IPS-18a (cell line): ENCODE data around the gene VTA1.

Experiments used
- H3K27ac ChIP-seq: one replicate; pipeline ENCODE4 v1.5.1; 2013; ENCODE audit warnings: low read length
- H3K27me3 ChIP-seq: one replicate; pipeline ENCODE4 v1.6.1; 2013; ENCODE audit warnings: mild to moderate bottlenecking, low read length; ENCODE audit not compliant: control insufficient read depth, insufficient read depth
- H3K36me3 ChIP-seq: one replicate; pipeline ENCODE4 v1.6.1; 2013; ENCODE audit warnings: low read depth, low read length; ENCODE audit not compliant: control insufficient read depth
- H3K4me1 ChIP-seq: one replicate; pipeline ENCODE4 v1.6.1; 2013; ENCODE audit warnings: low read depth, low read length; ENCODE audit not compliant: control insufficient read depth
- H3K4me3 ChIP-seq: one replicate; pipeline ENCODE4 v1.5.1; 2013; ENCODE audit warnings: low read length
- H3K9ac ChIP-seq: one replicate; pipeline ENCODE4 v1.6.1; 2013; ENCODE audit warnings: mild to moderate bottlenecking, low read length, moderate library complexity
- H3K9me3 ChIP-seq: one replicate; pipeline ENCODE4 v1.6.1; 2013; ENCODE audit warnings: low read depth, low read length; ENCODE audit not compliant: control insufficient read depth

Gene VTA1

GRCh38 chr6:142249266-142249665, 102.2 kb downstream of the VTA1 start:
- Histone ChIP-seq H3K4me1 (no peaks in the 10 kb centered on the region), H3K36me3 (no peaks in the 10 kb centered on the region), H3K27me3 (no peaks in the 10 kb centered on the region), H3K9me3 (no peaks in the 10 kb centered on the region), H3K9ac (no peak overlapping the region), H3K27ac (no peak overlapping the region), H3K4me3 (no peak overlapping the region)

DNA sequence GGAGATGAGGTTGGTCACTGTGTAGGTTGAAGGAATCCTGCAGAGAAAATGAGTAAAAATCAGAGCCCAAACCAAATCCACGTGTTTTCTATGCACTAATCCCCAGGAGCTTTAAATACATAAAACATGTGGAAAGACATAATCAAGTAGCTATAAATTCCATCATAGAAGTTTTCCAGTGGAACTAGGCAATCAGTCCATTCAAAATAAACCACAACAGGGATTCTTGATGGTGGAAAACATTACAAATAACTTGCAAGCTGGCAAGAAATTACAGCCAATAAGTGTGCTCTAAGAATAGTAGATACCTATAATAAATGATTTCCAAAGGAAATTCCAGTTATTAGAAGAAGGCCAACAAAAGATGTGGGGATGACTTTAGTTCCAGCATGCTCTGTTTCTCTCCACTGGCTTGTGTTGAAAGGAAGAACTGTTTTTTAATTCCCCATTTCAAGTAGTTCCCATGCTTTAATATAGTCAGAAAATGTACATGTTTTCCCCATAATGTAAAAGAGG, 104.9 kb downstream of the VTA1 start:
- Histone ChIP-seq H3K9ac (no peak overlapping the region), H3K27me3 (no peaks in the 10 kb centered on the region), H3K4me1 (no peaks in the 10 kb centered on the region), H3K4me3 (no peak overlapping the region), H3K9me3 (no peaks in the 10 kb centered on the region), H3K36me3 (no peaks in the 10 kb centered on the region), H3K27ac (no peak overlapping the region)

- Histone ChIP-seq H3K9me3 (no peaks in the 10 kb centered on the region), H3K27me3 (no peaks in the 10 kb centered on the region)
Measured at GRCh38 chr6:142254513-142254912, 107.5 kb downstream of the VTA1 start.

DNA sequence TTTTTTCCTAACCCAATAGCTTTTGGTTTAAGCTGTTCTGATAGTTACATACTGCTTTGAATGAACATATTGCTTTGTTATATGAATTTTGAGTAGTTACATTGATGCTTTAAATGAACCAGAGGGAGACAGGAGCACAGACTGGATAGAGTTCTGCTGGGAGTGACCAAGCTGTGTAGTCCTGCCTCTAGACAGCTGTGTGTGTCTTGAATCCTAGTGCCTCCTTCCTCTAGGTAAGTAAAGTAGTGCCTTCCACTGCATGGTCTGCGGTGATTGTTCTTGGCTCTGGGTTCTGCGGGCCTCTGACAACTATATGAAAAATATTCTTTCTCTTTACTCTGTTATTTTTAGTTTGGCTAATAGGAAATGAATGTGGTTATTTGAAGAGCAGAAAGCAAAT, 108.7 kb downstream of the VTA1 start:
- H3K27ac ChIP-seq = no peak overlapping the region

More at GRCh38 chr6:142254513-142254912, 107.5 kb downstream of the VTA1 start:
- Histone ChIP-seq H3K4me3 (no peak overlapping the region), H3K9ac (no peak overlapping the region), H3K4me1 (no peaks in the 10 kb centered on the region), H3K36me3 (no peaks in the 10 kb centered on the region), H3K27ac (no peak overlapping the region)

GRCh38 chr6:142258305-142258704, 111.2 kb downstream of the VTA1 start:
- H3K36me3 ChIP-seq = no peaks in the 10 kb centered on the region
- H3K4me3 ChIP-seq = no peak overlapping the region
- no peak overlapping the region for H3K9ac ChIP-seq
- no peaks in the 10 kb centered on the region for H3K4me1 ChIP-seq
- H3K9me3 ChIP-seq = no peaks in the 10 kb centered on the region
- H3K27ac ChIP-seq = no peak overlapping the region
- no peaks in the 10 kb centered on the region for H3K27me3 ChIP-seq

More for the DNA sequence above, 108.7 kb downstream of the VTA1 start:
- H3K27me3 ChIP-seq = no peaks in the 10 kb centered on the region
- H3K4me3 ChIP-seq = no peak overlapping the region
- H3K9ac ChIP-seq = no peak overlapping the region
- no peaks in the 10 kb centered on the region for H3K36me3 ChIP-seq
- H3K4me1 ChIP-seq = no peaks in the 10 kb centered on the region
- no peaks in the 10 kb centered on the region for H3K9me3 ChIP-seq

GRCh38 chr6:142258757-142259156, 111.7 kb downstream of the VTA1 start:
- no peak overlapping the region for H3K9ac ChIP-seq
- H3K9me3 ChIP-seq = no peaks in the 10 kb centered on the region
- no peaks in the 10 kb centered on the region for H3K36me3 ChIP-seq
- H3K27me3 ChIP-seq = no peaks in the 10 kb centered on the region
- H3K4me1 ChIP-seq = no peaks in the 10 kb centered on the region
- H3K4me3 ChIP-seq = no peak overlapping the region
- no peak overlapping the region for H3K27ac ChIP-seq

DNA sequence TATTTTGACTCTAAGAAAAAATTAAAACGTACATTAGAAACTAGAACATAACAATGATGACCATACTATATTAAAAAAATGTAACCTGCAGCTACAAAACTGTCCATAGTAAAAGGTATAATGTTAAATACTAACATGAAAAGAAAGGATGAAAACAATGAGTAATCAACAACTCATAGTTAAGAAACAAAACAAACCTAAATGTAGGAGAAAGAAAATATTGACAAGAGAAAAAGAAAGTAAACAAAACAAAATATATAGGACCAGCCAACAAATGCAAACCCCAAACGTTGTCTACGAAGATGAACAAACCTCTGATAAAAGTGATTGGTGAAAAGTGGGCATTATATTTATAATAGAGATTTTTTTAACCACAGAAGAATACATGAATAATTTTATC, 113.7 kb downstream of the VTA1 start:
- no peak overlapping the region for H3K9ac ChIP-seq
- H3K4me1 ChIP-seq = no peaks in the 10 kb centered on the region
- no peaks in the 10 kb centered on the region for H3K27me3 ChIP-seq
- no peak overlapping the region for H3K27ac ChIP-seq
- no peaks in the 10 kb centered on the region for H3K36me3 ChIP-seq
- H3K9me3 ChIP-seq = no peaks in the 10 kb centered on the region
- H3K4me3 ChIP-seq = no peak overlapping the region

- H3K4me1 ChIP-seq = no peaks in the 10 kb centered on the region
- H3K9me3 ChIP-seq = no peaks in the 10 kb centered on the region
- no peaks in the 10 kb centered on the region for H3K27me3 ChIP-seq
- H3K9ac ChIP-seq = no peak overlapping the region
- H3K4me3 ChIP-seq = no peak overlapping the region
- no peaks in the 10 kb centered on the region for H3K36me3 ChIP-seq
- H3K27ac ChIP-seq = no peak overlapping the region
Measured at GRCh38 chr6:142262231-142262630, 115.2 kb downstream of the VTA1 start.

DNA sequence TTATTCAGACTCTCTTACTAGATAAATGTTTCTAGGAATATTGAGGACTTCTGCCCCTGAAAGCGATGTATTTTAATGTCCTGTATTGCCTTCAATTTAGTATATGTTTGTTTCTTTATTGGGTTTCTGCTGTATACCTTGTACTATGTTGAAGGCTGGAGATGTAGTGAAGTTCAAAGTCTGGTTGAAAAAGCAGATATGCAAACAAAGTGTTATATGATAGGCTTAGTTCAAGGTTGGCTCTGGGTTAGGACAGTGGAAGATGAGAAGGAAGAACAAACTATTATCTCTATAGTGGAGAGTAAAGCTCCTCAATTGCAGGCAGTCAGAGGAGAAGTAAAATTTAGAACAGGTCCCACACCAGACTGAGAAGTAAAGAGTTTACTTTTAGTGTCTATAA, 118.4 kb downstream of the VTA1 start:
- Histone ChIP-seq H3K36me3 (no peaks in the 10 kb centered on the region), H3K27me3 (no peaks in the 10 kb centered on the region), H3K27ac (no peak overlapping the region), H3K9me3 (no peaks in the 10 kb centered on the region), H3K9ac (no peak overlapping the region), H3K4me3 (no peak overlapping the region), H3K4me1 (no peaks in the 10 kb centered on the region)

- H3K27ac ChIP-seq = no peak overlapping the region
- no peak overlapping the region for H3K4me3 ChIP-seq
- H3K27me3 ChIP-seq = no peaks in the 10 kb centered on the region
- no peaks in the 10 kb centered on the region for H3K36me3 ChIP-seq
- H3K9me3 ChIP-seq = no peaks in the 10 kb centered on the region
- no peaks in the 10 kb centered on the region for H3K4me1 ChIP-seq
- no peak overlapping the region for H3K9ac ChIP-seq
Measured at GRCh38 chr6:142266060-142266459, 119.0 kb downstream of the VTA1 start.

DNA sequence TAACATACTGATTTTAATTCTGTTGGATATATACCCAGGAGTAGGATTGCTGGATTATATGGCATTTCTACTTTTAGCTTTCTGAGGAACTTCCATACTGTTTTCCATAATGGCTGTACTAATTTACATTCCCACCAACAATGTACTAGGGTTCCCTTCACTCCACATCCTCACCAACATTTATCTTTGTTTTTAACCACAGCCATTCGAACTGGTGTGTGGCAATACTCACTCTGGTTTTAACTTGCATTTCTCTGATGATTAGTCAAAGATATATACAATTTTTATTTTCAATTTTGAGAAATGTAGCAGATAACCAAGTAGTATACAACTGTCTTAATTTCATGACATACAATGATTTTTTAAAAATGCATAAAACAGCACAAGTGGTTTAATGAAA, 124.4 kb downstream of the VTA1 start:
- no peaks in the 10 kb centered on the region for H3K36me3 ChIP-seq
- no peak overlapping the region for H3K27ac ChIP-seq
- no peaks in the 10 kb centered on the region for H3K9me3 ChIP-seq

More for the DNA sequence above, 124.4 kb downstream of the VTA1 start:
- no peaks in the 10 kb centered on the region for H3K27me3 ChIP-seq
- no peak overlapping the region for H3K4me3 ChIP-seq
- H3K9ac ChIP-seq = no peak overlapping the region
- H3K4me1 ChIP-seq = no peaks in the 10 kb centered on the region
